ENCODE measurements around the gene APH1A.
"Not testable (repeated sequence)": the region's sequence is repeated elsewhere in the genome, so short reads cannot be mapped to it uniquely, and the experiment has no call there.

The APH1A gene

GRCh38 chr1:150234566-150235293 is 34.1 kb downstream of the APH1A start:
- DNase-seq (ENCODE audit: low read depth in 2 of 3, low spot score in 1 of 3), result peak; percentile 82 to 91 (median 87)

GRCh38 chr1:150234309-150234565 is 34.6 kb downstream of the APH1A start:
- peak in 1 of 3 donors; percentile 20 for DNase-seq (ENCODE audit: low read depth in 2 of 3, low spot score in 1 of 3)

GRCh38 chr1:150233359-150234308 is 35.2 kb downstream of the APH1A start:
- DNase-seq (ENCODE audit: low read depth in 2 of 3, low spot score in 1 of 3), result peak; percentile 23 to 50 (median 43)

- not testable (repeated sequence) for DNase-seq (ENCODE audit: low read depth in 2 of 3, low spot score in 1 of 3)
Measured at GRCh38 chr1:150232921-150233320, 35.9 kb downstream of the APH1A start.

- not testable (repeated sequence) for DNase-seq (ENCODE audit: low read depth in 2 of 3, low spot score in 1 of 3)
Measured at GRCh38 chr1:150228246-150228645, 40.6 kb downstream of the APH1A start.

GRCh38 chr1:150227228-150227627 is 41.6 kb downstream of the APH1A start:
- DNase-seq (ENCODE audit: low read depth in 2 of 3, low spot score in 1 of 3), result no peak

- DNase-seq (ENCODE audit: low read depth in 2 of 3, low spot score in 1 of 3), result no peak
Measured at GRCh38 chr1:150226486-150226885, 42.3 kb downstream of the APH1A start.

- no peak for DNase-seq (ENCODE audit: low read depth in 2 of 3, low spot score in 1 of 3)
Measured at GRCh38 chr1:150225546-150225945, 43.3 kb downstream of the APH1A start.

- no peak for DNase-seq (ENCODE audit: low read depth in 2 of 3, low spot score in 1 of 3)
Measured at GRCh38 chr1:150224983-150225382, 43.8 kb downstream of the APH1A start.

GRCh38 chr1:150221552-150221951 is 47.3 kb downstream of the APH1A start:
- DNase-seq (ENCODE audit: low read depth in 2 of 3, low spot score in 1 of 3), result no peak

GRCh38 chr1:150215855-150216254 is 53.0 kb downstream of the APH1A start:
- DNase-seq (ENCODE audit: low read depth in 2 of 3, low spot score in 1 of 3), result not testable (repeated sequence)
